OCI-LY7 (cell line): Measurements from ENCODE around the gene KLRD1.

Experiments used
- EZH2phosphoT487 ChIP-seq: fragments of 200-600 bp; sonication (generic); IDR thresholded peaks from 2 replicates; pipeline ENCODE4 v1.6.1; 2018; ENCODE audit warnings: low read depth, borderline replicate concordance, mild to moderate bottlenecking, mixed run types, antibody characterized with exemption, low read length, moderate library complexity, mixed read lengths
- TF ChIP-seq, protein P1 (sequence below): fragments of 200-600 bp; sonication (generic); conservative IDR thresholded peaks from 2 replicates; pipeline ENCODE4 v1.5.1; 2014; ENCODE audit warnings: mild to moderate bottlenecking, antibody characterized with exemption, low read length, moderate library complexity, mixed read lengths

DNA sequence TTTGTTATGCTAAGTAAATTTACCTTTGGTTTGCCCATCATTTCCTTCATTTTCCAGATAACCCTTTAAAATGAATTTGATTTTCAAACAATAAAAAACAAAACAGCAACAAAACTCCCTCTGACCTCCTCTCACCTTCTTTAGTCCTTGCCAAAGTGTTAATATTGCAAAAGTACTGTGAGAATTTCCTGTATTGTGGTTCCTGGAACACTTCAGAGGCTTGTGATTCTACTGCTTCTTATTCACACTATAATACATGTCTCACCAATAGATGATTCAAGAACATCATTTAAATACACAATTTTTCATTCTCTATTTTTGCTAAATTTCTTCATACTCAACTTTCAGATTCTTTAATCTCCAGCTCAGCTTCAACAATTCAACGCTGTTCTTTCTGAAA, at the start of gene KLRD1:
- TF ChIP-seq, protein P1, sequence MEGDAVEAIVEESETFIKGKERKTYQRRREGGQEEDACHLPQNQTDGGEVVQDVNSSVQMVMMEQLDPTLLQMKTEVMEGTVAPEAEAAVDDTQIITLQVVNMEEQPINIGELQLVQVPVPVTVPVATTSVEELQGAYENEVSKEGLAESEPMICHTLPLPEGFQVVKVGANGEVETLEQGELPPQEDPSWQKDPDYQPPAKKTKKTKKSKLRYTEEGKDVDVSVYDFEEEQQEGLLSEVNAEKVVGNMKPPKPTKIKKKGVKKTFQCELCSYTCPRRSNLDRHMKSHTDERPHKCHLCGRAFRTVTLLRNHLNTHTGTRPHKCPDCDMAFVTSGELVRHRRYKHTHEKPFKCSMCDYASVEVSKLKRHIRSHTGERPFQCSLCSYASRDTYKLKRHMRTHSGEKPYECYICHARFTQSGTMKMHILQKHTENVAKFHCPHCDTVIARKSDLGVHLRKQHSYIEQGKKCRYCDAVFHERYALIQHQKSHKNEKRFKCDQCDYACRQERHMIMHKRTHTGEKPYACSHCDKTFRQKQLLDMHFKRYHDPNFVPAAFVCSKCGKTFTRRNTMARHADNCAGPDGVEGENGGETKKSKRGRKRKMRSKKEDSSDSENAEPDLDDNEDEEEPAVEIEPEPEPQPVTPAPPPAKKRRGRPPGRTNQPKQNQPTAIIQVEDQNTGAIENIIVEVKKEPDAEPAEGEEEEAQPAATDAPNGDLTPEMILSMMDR: no peak
- no peak for TF ChIP-seq EZH2phosphoT487
